Lung (tissue), 12 donors: ENCODE results near the gene CRYBA4. TPM values are rescaled to one million over a fixed set of nuclear protein-coding genes. Genes with fewer than 3 reads are reported as not detected.

Source experiments
- ATAC-seq: fragments of 200-7000 bp; cut with Tn5 transposase; one replicate; pipeline ENCODE4 v1.9.1; 2020; ENCODE audit warnings: moderate number of reproducible peaks; ENCODE audit not compliant: insufficient read depth, low FRiP score
- DNase-seq, 3 donors: peaks; one replicate each; pipeline ENCODE4 v3.0.0-alpha.2; 2013 to 2017
- H3K27ac ChIP-seq, 2 donors: one replicate each; pipeline ENCODE4 v1.5.1; 2013; ENCODE audit warnings: mild to moderate bottlenecking in 2 of 2, moderate library complexity in 2 of 2, control low read depth in 1 of 2, inconsistent platforms in 1 of 2, low read depth in 1 of 2, low read length in 1 of 2
- H3K27me3 ChIP-seq, 3 donors: one replicate each; pipeline ENCODE4 v1.5.1; 2013; ENCODE audit warnings: low read length in 2 of 3; ENCODE audit not compliant: control insufficient read depth in 3 of 3, insufficient read depth in 3 of 3
- H3K36me3 ChIP-seq, 4 donors: one replicate each; pipeline ENCODE4 v1.5.1; 2013; ENCODE audit warnings: low read length in 4 of 4, mild to moderate bottlenecking in 1 of 4, moderate library complexity in 1 of 4; ENCODE audit not compliant: control insufficient read depth in 4 of 4, insufficient read depth in 4 of 4
- H3K4me1 ChIP-seq, 5 donors: one replicate each; pipeline ENCODE4 v1.5.1; 2013; ENCODE audit warnings: low read length in 5 of 5, mild to moderate bottlenecking in 2 of 5, moderate library complexity in 1 of 5; ENCODE audit not compliant: control insufficient read depth in 5 of 5, insufficient read depth in 5 of 5
- H3K4me3 ChIP-seq: one replicate; pipeline ENCODE4 v1.5.1; 2013; ENCODE audit warnings: mild to moderate bottlenecking, control low read depth, moderate library complexity
- H3K9ac ChIP-seq, 2 donors: one replicate each; pipeline ENCODE4 v1.5.1; 2013; ENCODE audit warnings: low read length in 2 of 2, control low read depth in 1 of 2; ENCODE audit not compliant: insufficient read depth in 1 of 2
- H3K9me3 ChIP-seq, 4 donors: one replicate each; pipeline ENCODE4 v1.5.1; 2013; ENCODE audit warnings: low read length in 3 of 4, mild to moderate bottlenecking in 1 of 4, moderate library complexity in 1 of 4; ENCODE audit not compliant: control insufficient read depth in 4 of 4, insufficient read depth in 3 of 4
- CTCF ChIP-seq: IDR thresholded peaks from 2 replicates; pipeline ENCODE4 v1.5.1; 2012; ENCODE audit warnings: mild to moderate bottlenecking; ENCODE audit errors: control extremely low read depth, extremely low read depth
- WGBS, 2 donors: extraction: QIAGEN DNeasy Blood & Tissue Kit; methylation state at CpG; one replicate each; pipeline ENCODE4 v1.1.7; 2013; 5-methylcytosine and 5-hydroxymethylcytosine counted together
- polyA plus RNA-seq, 2 donors: library from polyadenylated mRNA; stranded (reverse); fragments of 200-250 nt; gene quantifications; one replicate each; pipeline ENCODE4 v1.2.1, GENCODE V29; 2013
- total RNA-seq, 2 donors: library from RNA; depleted of rRNA in 1 of 2; stranded (reverse); fragments of >200 nt in 1 of 2; gene quantifications; one replicate each; pipeline ENCODE4 v1.2.1, GENCODE V29; 2014 to 2021
- donor health status: control.
- donor health status: control.
- donor health status: Bipolar disorder and iron deficiency.
- donor health status: healthy.
- donor health status: DM: yes; HTN: yes; CAD: no.

Gene CRYBA4
- total and polyA plus RNA-seq, 4 donors = 0.06 to 0.22 TPM; not detected in 2

DNA sequence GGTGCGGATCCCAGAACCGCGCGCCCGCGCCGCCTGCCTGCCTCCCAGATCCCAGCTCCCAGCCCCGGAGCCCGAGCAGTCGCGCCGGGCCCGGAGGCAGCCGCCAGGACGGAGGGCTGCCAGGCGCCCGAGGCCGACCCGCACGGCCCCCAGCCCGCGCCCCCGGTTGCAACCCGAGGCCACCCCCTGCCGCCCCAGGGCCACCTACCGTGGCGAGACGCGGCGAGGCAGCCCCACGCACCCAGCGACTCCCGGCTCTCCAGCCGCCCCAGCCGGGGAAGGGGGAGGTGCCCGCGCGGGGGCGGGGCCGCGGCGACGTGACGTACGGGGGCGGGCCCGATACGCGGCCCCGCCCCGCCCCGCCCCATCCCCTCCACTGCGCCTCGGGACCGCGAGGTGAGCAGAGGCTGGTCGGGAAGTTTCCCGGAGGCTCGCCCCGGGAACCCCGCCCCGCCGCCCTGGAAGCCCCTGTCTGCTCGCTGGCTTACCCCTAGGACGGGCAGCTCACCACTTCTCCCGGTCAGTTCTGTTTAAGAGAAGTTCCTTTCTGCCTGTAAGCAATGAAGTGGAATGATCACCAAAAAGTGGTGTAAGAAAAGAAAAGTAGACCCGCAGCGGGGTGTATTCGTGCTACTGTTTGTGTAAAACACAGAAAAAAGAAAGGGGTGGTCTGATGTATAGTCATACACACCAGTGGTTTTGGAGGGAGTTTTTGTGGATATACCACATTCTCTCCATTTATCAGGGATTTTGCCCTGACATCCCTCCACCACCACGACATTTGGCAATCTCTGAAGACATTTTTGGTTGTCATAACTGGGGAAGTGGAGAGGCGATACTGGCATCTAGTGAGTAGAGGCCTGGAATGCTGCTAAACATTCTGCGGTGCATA, 31.7 kb upstream of the CRYBA4 start, which contains the start of gene TPST2:
TSS of gene TPST2 (minus strand) at position 288 of the 892 bp plus-strand sequence. CDS start 48,502 bp downstream, outside the sequence.
- peak; percentile 90 for ATAC-seq
- DNase-seq = peak; percentile 87 to 89 (median 87)
- 1% methylated on average over 44 to 72 of the region's 72 CpGs for WGBS, 2 donors
- peak within 1 kb of the TSS in 1 of 2 donors; percentile 63 for H3K9ac ChIP-seq
- H3K4me3 ChIP-seq = peak within 1 kb of the TSS; percentile 83
- no peaks in the 10 kb centered on the region for H3K9me3 ChIP-seq
- peak within 1 kb of the TSS; percentile 90 to 91 for H3K27ac ChIP-seq
- no peak for TF ChIP-seq CTCF
- H3K27me3 ChIP-seq = peaks cover 0 to 3% (median 0%) of the 10 kb centered on the region in 3 donors
- H3K4me1 ChIP-seq = peaks cover 0 to 9% (median 4%) of the 10 kb centered on the region in 5 donors
- no peaks in the 10 kb centered on the region for H3K36me3 ChIP-seq

DNA sequence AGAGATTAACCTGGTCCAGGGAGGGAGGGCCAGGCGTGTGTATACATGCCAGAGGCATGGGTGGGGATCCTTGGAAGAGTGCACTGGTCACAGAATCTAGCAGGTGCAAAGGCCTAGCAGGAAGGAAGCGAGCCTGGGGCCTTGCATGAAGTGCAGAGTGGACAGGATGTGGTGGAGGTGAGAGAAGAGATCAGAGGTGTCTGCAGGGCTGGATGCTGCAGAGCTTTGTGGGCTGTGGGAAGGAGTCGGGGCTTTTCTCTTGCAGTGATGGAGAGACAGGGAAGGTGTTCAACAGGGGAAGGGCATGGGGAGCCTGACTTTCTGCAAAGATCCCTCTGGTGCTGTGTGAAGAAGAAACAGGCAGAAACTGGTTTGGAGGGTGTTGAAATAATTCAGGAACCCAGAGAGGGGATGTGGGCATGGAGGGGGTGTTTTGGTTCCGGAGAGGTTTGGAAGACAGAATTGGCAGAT, 29.3 kb upstream of the CRYBA4 start:
- Histone ChIP-seq H3K27me3 (peaks cover 0 to 5% (median 3%) of the 10 kb centered on the region in 3 donors), H3K4me3 (no peak overlapping the region), H3K9ac (no peak overlapping the region), H3K4me1 (peaks cover 0 to 4% (median 0%) of the 10 kb centered on the region in 5 donors), H3K27ac (no peak overlapping the region), H3K9me3 (no peaks in the 10 kb centered on the region), H3K36me3 (no peaks in the 10 kb centered on the region)
- DNase-seq (no peak), ATAC-seq (no peak)
- TF ChIP-seq CTCF = no peak
- 29 to 55% methylated on average over 4 of the region's 4 CpGs for whole genome bisulfite sequencing, 2 donors

DNA sequence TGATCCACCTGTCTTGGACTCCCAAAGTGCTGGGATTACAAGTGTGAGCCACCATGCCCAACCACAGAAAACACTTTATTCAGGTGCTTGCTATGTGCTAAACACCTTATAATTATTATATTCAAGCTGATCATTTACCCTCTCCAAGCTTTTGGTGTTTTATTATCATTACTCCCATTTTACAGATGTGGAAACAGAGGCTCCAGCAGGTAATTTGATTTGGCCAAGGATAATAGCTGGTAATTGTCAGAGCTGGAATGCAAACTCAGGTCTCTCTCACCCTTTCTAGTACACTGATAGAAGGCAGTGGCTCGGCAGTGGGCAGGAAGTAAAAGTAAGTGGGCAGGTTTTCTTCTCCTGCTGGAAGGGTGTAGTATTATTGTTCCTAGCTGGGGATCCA, 28.0 kb upstream of the CRYBA4 start:
- no peak for TF ChIP-seq CTCF
- no peak overlapping the region for H3K9ac ChIP-seq
- no peak overlapping the region for H3K4me3 ChIP-seq
- no peaks in the 10 kb centered on the region for H3K36me3 ChIP-seq
- WGBS, 2 donors = 42 to 47% methylated on average over 1 of the region's 1 CpG
- peaks cover 0 to 5% (median 3%) of the 10 kb centered on the region in 3 donors for H3K27me3 ChIP-seq
- ATAC-seq (no peak), DNase-seq (no peak)
- H3K27ac ChIP-seq = no peak overlapping the region
- H3K9me3 ChIP-seq = no peaks in the 10 kb centered on the region
- H3K4me1 ChIP-seq = peaks cover 0 to 4% (median 0%) of the 10 kb centered on the region in 5 donors
